ENCODE data around the gene GPR132. TPM values are rescaled to one million over a fixed set of nuclear protein-coding genes. Genes with fewer than 3 reads are reported as not detected.
A peak's percentile ranks its signal among the peaks of the same experiment; 100 is the strongest.

The GPR132 gene
- total RNA-seq, 1 experiment from 2014 or later: 0.20 TPM

DNA sequence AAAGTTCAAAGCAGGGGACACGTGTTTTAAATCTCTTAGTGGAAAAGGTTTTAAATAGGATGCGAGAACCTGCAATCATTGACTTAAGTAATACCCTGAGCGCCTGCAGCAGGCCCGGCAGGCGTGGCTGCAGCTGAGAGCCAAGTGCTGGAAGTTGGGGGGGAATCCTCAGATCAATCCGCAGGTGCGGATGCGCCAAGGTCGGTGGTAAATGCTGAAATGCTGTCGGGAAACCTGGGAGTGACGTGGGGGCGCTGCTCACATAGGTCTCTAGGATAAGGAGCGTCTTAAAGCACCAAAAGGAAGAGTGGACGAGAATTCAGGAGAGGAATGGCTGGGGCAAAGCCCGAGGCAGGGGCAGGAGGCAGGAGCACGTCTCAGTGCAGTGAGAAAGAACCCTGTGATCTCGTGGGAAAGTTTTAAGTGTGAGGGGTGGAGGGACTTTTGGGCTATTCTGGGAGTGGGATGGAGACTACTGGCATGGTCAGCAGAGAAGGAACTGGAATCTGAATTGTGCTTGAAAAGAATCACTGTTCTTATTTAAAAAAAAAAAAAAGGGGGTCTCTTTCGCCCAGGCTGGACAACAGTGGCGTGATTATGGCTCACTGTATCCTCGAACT is 43.5 kb downstream of the GPR132 start:
- TF ChIP-seq, protein P1, sequence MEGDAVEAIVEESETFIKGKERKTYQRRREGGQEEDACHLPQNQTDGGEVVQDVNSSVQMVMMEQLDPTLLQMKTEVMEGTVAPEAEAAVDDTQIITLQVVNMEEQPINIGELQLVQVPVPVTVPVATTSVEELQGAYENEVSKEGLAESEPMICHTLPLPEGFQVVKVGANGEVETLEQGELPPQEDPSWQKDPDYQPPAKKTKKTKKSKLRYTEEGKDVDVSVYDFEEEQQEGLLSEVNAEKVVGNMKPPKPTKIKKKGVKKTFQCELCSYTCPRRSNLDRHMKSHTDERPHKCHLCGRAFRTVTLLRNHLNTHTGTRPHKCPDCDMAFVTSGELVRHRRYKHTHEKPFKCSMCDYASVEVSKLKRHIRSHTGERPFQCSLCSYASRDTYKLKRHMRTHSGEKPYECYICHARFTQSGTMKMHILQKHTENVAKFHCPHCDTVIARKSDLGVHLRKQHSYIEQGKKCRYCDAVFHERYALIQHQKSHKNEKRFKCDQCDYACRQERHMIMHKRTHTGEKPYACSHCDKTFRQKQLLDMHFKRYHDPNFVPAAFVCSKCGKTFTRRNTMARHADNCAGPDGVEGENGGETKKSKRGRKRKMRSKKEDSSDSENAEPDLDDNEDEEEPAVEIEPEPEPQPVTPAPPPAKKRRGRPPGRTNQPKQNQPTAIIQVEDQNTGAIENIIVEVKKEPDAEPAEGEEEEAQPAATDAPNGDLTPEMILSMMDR (conservative IDR thresholded peaks at IDR 0.05): peak; percentile 8; the same call in 2 of the 3 replicates
- H3K4me3 Mint-ChIP-seq: peak overlapping the region; percentile 81 to 94
- peaks cover 0 to 5% of the 10 kb centered on the region in 2 experiments; a peak in 2 of 5 replicates for H3K9me3 Mint-ChIP-seq
- peaks cover 7 to 17% (median 13%) of the 10 kb centered on the region in 3 experiments; a peak in 6 of 7 replicates for H3K36me3 Mint-ChIP-seq (ENCODE audit: insufficient read depth in 1 of 3, low read depth in 3 of 3)
- Histone ChIP-seq H2BK15ac (ENCODE audit: low read depth, low read length) (no peak overlapping the region), H2AFZ (ENCODE audit: low read length) (no peak overlapping the region), H4K8ac (replicated peaks; ENCODE audit: insufficient read length, low read depth, low read length) (no peak overlapping the region), H4K5ac (ENCODE audit: insufficient read length, low read depth, low read length) (no peak overlapping the region), H3K27ac (ENCODE audit: insufficient read length, low read depth, low read length) (no peak overlapping the region), H2BK120ac (ENCODE audit: low read depth, low read length, poor library complexity, severe bottlenecking) (no peak overlapping the region), H4K20me1 (ENCODE audit: control insufficient read depth, insufficient read depth, insufficient read length) (no peaks in the 10 kb centered on the region), H2BK5ac (ENCODE audit: insufficient read length, low read length) (no peak overlapping the region), H3K23me2 (ENCODE audit: insufficient read length, low read depth, low read length, poor library complexity, severe bottlenecking) (peaks cover 13% of the 10 kb centered on the region), H3T11ph (ENCODE audit: low read length) (no peak overlapping the region), H2BK20ac (ENCODE audit: low read depth, low read length, poor library complexity, severe bottlenecking) (no peak overlapping the region), H3K4ac (ENCODE audit: low read depth, low read length) (no peak overlapping the region), H3K9ac (ENCODE audit: extremely low read depth, insufficient read length, low read length) (peak overlapping the region; percentile 44), H3K79me1 (ENCODE audit: insufficient read depth, low read depth, low read length, poor library complexity, severe bottlenecking) (peaks cover 13% of the 10 kb centered on the region), H3K14ac (ENCODE audit: insufficient read depth, low read length) (peak overlapping the region; percentile 37; the same call in 1 of the 2 replicates), H3K79me2 (ENCODE audit: insufficient read depth, low read length) (peaks cover 31% of the 10 kb centered on the region), H3K4me1 (ENCODE audit: insufficient read depth, low read length) (peaks cover 5% of the 10 kb centered on the region; the same call in 1 of the 2 replicates), H2AK5ac (ENCODE audit: insufficient read length, low read length) (no peak overlapping the region), H2BK12ac (ENCODE audit: insufficient read length, low read depth, low read length) (no peak overlapping the region), H3K18ac (ENCODE audit: insufficient read length, low read depth, low read length) (peak overlapping the region; percentile 16), H3K9me3 (ENCODE audit: control insufficient read depth, low read depth, low read length) (no peaks in the 10 kb centered on the region), H3K56ac (ENCODE audit: insufficient read length, low read depth, low read length) (no peak overlapping the region), H3K23ac (ENCODE audit: insufficient read length, low read depth, low read length) (no peak overlapping the region), H3K4me2 (ENCODE audit: insufficient read depth, insufficient read length, low read length) (peak overlapping the region; percentile 83), H4K91ac (ENCODE audit: insufficient read length, low read depth, low read length) (no peak overlapping the region), H3K27me3 (ENCODE audit: insufficient read depth, low read length) (no peaks in the 10 kb centered on the region)
- no CpG with 5 or more reads among the region's 20 CpGs for WGBS (ENCODE audit: extremely low coverage, insufficient read length, low lambda C conversion rate)
- H3K27me3 Mint-ChIP-seq (ENCODE audit: low read depth): peaks cover 7% of the 10 kb centered on the region
- H3K27ac Mint-ChIP-seq: peak overlapping the region; percentile 78 to 94 (median 92); a peak in 6 of 7 replicates
- DNase-seq: peak; percentile 62
- H3K4me1 Mint-ChIP-seq: peaks cover 42 to 48% of the 10 kb centered on the region in 2 experiments

All from H9 (cell line).